ENCODE data around the gene TTLL12.

TTLL12 gene

DNA sequence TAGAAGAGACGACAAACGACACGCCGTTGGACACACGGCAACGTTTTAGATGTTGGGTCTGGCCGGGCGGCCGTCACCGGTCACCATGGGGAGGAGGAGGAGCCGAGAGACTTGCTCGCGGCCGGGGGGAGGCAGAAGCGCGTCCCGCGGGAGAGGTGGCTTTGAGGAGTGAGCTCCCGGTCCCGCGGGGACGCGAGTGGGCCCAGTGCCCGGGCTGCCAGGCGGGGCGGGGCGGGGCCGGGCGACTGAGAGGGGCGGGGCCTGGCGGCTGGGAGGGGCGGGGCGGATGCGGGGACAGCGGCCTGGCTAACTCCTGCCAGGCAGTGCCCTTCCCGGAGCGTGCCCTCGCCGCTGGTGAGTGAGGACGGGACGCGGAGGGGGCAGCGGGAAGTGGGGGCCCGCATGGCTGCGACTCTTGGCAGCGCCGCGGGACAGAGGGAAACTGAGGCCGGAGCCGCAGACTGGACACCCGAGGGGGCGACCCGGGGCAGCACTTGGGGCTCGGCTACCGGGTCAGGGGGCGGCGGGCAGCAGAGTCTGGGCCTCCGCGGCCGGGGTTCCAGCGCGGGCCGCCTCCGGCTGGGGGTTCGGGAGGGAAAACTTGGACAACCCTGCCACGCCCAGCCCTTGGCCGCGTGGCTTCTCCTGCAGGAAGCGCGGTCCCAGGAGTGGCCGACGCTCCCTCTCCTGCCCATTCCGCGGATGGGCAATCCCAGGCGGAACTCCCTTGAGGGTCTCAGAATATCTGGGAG is 35.5 kb downstream of the TTLL12 start, which contains the start of gene TSPO:
TSPO (plus strand) TSS at position 309 of the 752 bp plus-strand sequence. CDS start 7,680 bp downstream, outside the sequence.
- TF ChIP-seq PPARA (CRISPR knock-in tag; IDR thresholded peaks at IDR 0.05; ENCODE audit: borderline replicate concordance) (no peak), GLIS3 (CRISPR knock-in tag; IDR thresholded peaks at IDR 0.05) (no peak), BACH2 (CRISPR knock-in tag; IDR thresholded peaks at IDR 0.05; ENCODE audit: borderline replicate concordance) (no peak), ARNTL (CRISPR knock-in tag; IDR thresholded peaks at IDR 0.05; ENCODE audit: borderline replicate concordance, low read depth) (no peak)
- TF ChIP-seq, protein P1, sequence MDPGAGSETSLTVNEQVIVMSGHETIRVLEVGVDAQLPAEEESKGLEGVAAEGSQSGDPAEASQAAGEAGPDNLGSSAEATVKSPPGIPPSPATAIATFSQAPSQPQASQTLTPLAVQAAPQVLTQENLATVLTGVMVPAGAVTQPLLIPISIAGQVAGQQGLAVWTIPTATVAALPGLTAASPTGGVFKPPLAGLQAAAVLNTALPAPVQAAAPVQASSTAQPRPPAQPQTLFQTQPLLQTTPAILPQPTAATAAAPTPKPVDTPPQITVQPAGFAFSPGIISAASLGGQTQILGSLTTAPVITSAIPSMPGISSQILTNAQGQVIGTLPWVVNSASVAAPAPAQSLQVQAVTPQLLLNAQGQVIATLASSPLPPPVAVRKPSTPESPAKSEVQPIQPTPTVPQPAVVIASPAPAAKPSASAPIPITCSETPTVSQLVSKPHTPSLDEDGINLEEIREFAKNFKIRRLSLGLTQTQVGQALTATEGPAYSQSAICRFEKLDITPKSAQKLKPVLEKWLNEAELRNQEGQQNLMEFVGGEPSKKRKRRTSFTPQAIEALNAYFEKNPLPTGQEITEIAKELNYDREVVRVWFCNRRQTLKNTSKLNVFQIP (CRISPR knock-in tag; IDR thresholded peaks at IDR 0.05; ENCODE audit: borderline replicate concordance, low read depth), result no peak
- peak; percentile 80 for ATAC-seq

DNA sequence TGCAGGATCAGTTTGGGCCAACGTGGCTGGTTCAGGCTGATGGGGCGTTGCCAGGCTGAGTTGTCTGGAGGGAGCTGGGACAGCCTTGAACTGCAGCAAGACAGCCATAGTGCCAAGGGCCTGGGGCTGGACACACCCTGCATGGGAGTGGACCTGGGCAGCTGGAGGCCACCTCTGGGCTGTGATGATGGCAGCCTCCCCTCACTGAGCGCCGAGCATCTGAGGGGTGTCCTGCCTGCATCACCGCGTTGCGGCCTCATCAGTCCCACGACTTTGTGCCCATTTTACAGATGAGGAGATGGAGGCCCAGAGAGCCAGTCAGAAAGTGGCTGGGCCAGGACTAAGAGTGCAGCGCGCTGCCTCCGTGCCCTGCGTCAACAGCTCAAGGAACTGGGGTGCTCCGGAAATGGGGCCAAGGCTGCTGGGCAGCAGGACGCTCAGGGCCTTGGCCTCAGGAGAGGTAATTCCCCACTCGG is 36.2 kb downstream of the TTLL12 start:
- TF ChIP-seq ZFP3 (CRISPR knock-in tag; IDR thresholded peaks at IDR 0.05), result no peak
- no peak for TF ChIP-seq ARNTL (CRISPR knock-in tag; IDR thresholded peaks at IDR 0.05; ENCODE audit: borderline replicate concordance, low read depth)
- TF ChIP-seq, protein P2, sequence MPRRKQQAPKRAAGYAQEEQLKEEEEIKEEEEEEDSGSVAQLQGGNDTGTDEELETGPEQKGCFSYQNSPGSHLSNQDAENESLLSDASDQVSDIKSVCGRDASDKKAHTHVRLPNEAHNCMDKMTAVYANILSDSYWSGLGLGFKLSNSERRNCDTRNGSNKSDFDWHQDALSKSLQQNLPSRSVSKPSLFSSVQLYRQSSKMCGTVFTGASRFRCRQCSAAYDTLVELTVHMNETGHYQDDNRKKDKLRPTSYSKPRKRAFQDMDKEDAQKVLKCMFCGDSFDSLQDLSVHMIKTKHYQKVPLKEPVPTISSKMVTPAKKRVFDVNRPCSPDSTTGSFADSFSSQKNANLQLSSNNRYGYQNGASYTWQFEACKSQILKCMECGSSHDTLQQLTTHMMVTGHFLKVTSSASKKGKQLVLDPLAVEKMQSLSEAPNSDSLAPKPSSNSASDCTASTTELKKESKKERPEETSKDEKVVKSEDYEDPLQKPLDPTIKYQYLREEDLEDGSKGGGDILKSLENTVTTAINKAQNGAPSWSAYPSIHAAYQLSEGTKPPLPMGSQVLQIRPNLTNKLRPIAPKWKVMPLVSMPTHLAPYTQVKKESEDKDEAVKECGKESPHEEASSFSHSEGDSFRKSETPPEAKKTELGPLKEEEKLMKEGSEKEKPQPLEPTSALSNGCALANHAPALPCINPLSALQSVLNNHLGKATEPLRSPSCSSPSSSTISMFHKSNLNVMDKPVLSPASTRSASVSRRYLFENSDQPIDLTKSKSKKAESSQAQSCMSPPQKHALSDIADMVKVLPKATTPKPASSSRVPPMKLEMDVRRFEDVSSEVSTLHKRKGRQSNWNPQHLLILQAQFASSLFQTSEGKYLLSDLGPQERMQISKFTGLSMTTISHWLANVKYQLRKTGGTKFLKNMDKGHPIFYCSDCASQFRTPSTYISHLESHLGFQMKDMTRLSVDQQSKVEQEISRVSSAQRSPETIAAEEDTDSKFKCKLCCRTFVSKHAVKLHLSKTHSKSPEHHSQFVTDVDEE (CRISPR knock-in tag; IDR thresholded peaks at IDR 0.05), result no peak
- TF ChIP-seq ZNF565 (CRISPR knock-in tag; conservative IDR thresholded peaks at IDR 0.05; ENCODE audit: low read depth), result no peak
- TF ChIP-seq ZFP30 (CRISPR knock-in tag; IDR thresholded peaks at IDR 0.05), result no peak
- no peak for TF ChIP-seq ZNF8 (CRISPR knock-in tag; IDR thresholded peaks at IDR 0.05)
- TF ChIP-seq TOX (CRISPR knock-in tag; IDR thresholded peaks at IDR 0.05; ENCODE audit: borderline replicate concordance), result no peak
- no peak for TF ChIP-seq ISL1 (CRISPR knock-in tag; IDR thresholded peaks at IDR 0.05)
- TF ChIP-seq CSDC2 (CRISPR knock-in tag; IDR thresholded peaks at IDR 0.05), result no peak
- TF ChIP-seq, protein P3, sequence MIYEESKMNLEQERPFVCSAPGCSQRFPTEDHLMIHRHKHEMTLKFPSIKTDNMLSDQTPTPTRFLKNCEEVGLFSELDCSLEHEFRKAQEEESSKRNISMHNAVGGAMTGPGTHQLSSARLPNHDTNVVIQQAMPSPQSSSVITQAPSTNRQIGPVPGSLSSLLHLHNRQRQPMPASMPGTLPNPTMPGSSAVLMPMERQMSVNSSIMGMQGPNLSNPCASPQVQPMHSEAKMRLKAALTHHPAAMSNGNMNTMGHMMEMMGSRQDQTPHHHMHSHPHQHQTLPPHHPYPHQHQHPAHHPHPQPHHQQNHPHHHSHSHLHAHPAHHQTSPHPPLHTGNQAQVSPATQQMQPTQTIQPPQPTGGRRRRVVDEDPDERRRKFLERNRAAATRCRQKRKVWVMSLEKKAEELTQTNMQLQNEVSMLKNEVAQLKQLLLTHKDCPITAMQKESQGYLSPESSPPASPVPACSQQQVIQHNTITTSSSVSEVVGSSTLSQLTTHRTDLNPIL (CRISPR knock-in tag; IDR thresholded peaks at IDR 0.05; ENCODE audit: low read depth), result no peak
- no peak for TF ChIP-seq ESRRG (CRISPR knock-in tag; IDR thresholded peaks at IDR 0.05)
- no peak for TF ChIP-seq RARB (CRISPR knock-in tag; IDR thresholded peaks at IDR 0.05)
- TF ChIP-seq, protein P4, sequence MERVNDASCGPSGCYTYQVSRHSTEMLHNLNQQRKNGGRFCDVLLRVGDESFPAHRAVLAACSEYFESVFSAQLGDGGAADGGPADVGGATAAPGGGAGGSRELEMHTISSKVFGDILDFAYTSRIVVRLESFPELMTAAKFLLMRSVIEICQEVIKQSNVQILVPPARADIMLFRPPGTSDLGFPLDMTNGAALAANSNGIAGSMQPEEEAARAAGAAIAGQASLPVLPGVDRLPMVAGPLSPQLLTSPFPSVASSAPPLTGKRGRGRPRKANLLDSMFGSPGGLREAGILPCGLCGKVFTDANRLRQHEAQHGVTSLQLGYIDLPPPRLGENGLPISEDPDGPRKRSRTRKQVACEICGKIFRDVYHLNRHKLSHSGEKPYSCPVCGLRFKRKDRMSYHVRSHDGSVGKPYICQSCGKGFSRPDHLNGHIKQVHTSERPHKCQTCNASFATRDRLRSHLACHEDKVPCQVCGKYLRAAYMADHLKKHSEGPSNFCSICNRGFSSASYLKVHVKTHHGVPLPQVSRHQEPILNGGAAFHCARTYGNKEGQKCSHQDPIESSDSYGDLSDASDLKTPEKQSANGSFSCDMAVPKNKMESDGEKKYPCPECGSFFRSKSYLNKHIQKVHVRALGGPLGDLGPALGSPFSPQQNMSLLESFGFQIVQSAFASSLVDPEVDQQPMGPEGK (CRISPR knock-in tag; IDR thresholded peaks at IDR 0.05; ENCODE audit: borderline replicate concordance), result no peak
- TF ChIP-seq, protein P1 (CRISPR knock-in tag; IDR thresholded peaks at IDR 0.05; ENCODE audit: borderline replicate concordance, low read depth), result no peak
- TF ChIP-seq OSR1 (CRISPR knock-in tag; IDR thresholded peaks at IDR 0.05), result no peak
- ATAC-seq, result no peak

DNA sequence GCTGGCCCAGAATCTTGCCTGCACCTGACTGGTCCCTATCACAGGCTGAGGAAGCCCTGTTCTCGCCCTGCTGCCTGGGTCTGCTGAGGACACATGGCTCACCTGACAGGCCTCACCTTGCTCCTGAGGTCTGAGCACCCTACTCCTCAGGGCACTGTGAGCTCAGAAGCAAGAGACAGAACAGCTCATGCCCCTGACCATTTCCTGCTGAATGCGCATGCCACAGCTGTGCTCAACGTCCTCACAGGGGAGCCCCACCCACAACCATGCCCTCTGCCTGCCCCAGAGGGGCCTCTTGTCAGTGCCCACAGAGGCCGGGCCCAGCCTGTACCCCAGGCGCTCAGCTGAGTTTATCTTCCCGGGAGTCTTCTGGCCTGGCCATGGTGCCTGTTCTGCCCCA is 38.4 kb downstream of the TTLL12 start:
- no peak for ATAC-seq
- TF ChIP-seq PPARA (CRISPR knock-in tag; IDR thresholded peaks at IDR 0.05; ENCODE audit: borderline replicate concordance), result no peak
- TF ChIP-seq, protein P5, sequence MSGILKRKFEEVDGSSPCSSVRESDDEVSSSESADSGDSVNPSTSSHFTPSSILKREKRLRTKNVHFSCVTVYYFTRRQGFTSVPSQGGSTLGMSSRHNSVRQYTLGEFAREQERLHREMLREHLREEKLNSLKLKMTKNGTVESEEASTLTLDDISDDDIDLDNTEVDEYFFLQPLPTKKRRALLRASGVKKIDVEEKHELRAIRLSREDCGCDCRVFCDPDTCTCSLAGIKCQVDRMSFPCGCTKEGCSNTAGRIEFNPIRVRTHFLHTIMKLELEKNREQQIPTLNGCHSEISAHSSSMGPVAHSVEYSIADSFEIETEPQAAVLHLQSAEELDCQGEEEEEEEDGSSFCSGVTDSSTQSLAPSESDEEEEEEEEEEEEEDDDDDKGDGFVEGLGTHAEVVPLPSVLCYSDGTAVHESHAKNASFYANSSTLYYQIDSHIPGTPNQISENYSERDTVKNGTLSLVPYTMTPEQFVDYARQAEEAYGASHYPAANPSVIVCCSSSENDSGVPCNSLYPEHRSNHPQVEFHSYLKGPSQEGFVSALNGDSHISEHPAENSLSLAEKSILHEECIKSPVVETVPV (CRISPR knock-in tag; IDR thresholded peaks at IDR 0.05), result no peak
- no peak for TF ChIP-seq ZFP30 (CRISPR knock-in tag; IDR thresholded peaks at IDR 0.05)
- TF ChIP-seq TCF4 (CRISPR knock-in tag; IDR thresholded peaks at IDR 0.05; ENCODE audit: borderline replicate concordance), result no peak
- TF ChIP-seq, protein P4 (CRISPR knock-in tag; IDR thresholded peaks at IDR 0.05; ENCODE audit: borderline replicate concordance), result no peak
- TF ChIP-seq, protein P2 (CRISPR knock-in tag; IDR thresholded peaks at IDR 0.05), result no peak

Measured in SK-N-SH treated with all-trans-retinoic acid at 6 μM for 48 hours (cell line).